NCI-H2029 (cell line): Measurements from ENCODE around the gene SUV39H1.

Experiments used
- DNase-seq: peaks from one replicate; lab custom pipeline; 2025; lab: John Stamatoyannopoulos, UW

SUV39H1 gene

GRCh38 chrX:48714573-48714972 lies 18.0 kb downstream of the SUV39H1 start:
- no peak for DNase-seq

GRCh38 chrX:48715072-48715471 lies 18.5 kb downstream of the SUV39H1 start:
- no peak for DNase-seq

GRCh38 chrX:48715876-48716502 lies 19.5 kb downstream of the SUV39H1 start:
- no peak for DNase-seq

GRCh38 chrX:48719958-48720357 lies 23.4 kb downstream of the SUV39H1 start:
- no peak for DNase-seq

GRCh38 chrX:48720577-48721250 lies 24.2 kb downstream of the SUV39H1 start:
- no peak for DNase-seq

- no peak for DNase-seq
Observed at GRCh38 chrX:48721916-48722315, 25.4 kb downstream of the SUV39H1 start.

- no peak for DNase-seq
Observed at GRCh38 chrX:48726596-48726995, 30.1 kb downstream of the SUV39H1 start.

- DNase-seq, result no peak
Observed at GRCh38 chrX:48728653-48729052, 32.1 kb downstream of the SUV39H1 start.

- no peak for DNase-seq
Observed at GRCh38 chrX:48736303-48736702, 39.8 kb downstream of the SUV39H1 start.

- DNase-seq, result no peak
Observed at GRCh38 chrX:48736878-48737212, 40.3 kb downstream of the SUV39H1 start.

- DNase-seq, result peak; percentile 94
Observed at GRCh38 chrX:48737213-48737938, 40.8 kb downstream of the SUV39H1 start.

GRCh38 chrX:48737940-48738339 lies 41.4 kb downstream of the SUV39H1 start:
- DNase-seq, result no peak

GRCh38 chrX:48741834-48742233 lies 45.3 kb downstream of the SUV39H1 start:
- DNase-seq, result no peak

- DNase-seq, result no peak
Observed at GRCh38 chrX:48745222-48745621, 48.7 kb downstream of the SUV39H1 start.

GRCh38 chrX:48747415-48748016 lies 51.0 kb downstream of the SUV39H1 start:
- no peak for DNase-seq

- DNase-seq, result no peak
Observed at GRCh38 chrX:48749182-48749581, 52.6 kb downstream of the SUV39H1 start.

- no peak for DNase-seq
Observed at GRCh38 chrX:48751343-48751742, 54.8 kb downstream of the SUV39H1 start.

- no peak for DNase-seq
Observed at GRCh38 chrX:48752498-48752897, 56.0 kb downstream of the SUV39H1 start.

GRCh38 chrX:48753708-48754228 lies 57.2 kb downstream of the SUV39H1 start:
- no peak for DNase-seq

GRCh38 chrX:48754238-48754637 lies 57.7 kb downstream of the SUV39H1 start:
- no peak for DNase-seq
